HEK293 (cell line): ENCODE measurements around the gene STUM.

Experiments
- CTCF ChIA-PET: fragments of 350-600 bp; formaldehyde crosslinking; extraction: SDS; loops from one replicate; lab custom pipeline; 2021; ENCODE audit warnings: antibody characterized with exemption; lab: Yijun Ruan, JAX
- POLR2A ChIA-PET: fragments of 300-600 bp; formaldehyde crosslinking; extraction: SDS; loops from one replicate; lab custom pipeline; 2020; ENCODE audit warnings: antibody characterized with exemption, inconsistent platforms; lab: Yijun Ruan, JAX
- H3K27ac ChIP-seq: fragments of 200-500 bp; sonication (Bioruptor generic); 2 replicates; pipeline ENCODE4 v1.5.1; 2014; ENCODE audit warnings: low read depth, low read length, control low read depth, inconsistent platforms; ENCODE audit errors: extremely low read depth
- H3K36me3 ChIP-seq, 2 experiments: fragments of 200-500 bp in 1 of 2; sonication (Bioruptor generic) in 1 of 2; 1 replicate in 1 of 2; 2 replicates in 1 of 2; pipeline ENCODE4 v1.5.1; 2014 to 2017; ENCODE audit warnings: inconsistent platforms in 2 of 2, low read length in 2 of 2; ENCODE audit not compliant: control insufficient read depth in 2 of 2, insufficient read depth in 1 of 2
- H3K4me1 ChIP-seq: fragments of 200-500 bp; sonication (Bioruptor generic); 2 replicates; pipeline ENCODE4 v1.5.1; 2014; ENCODE audit warnings: mild to moderate bottlenecking, low read length, inconsistent platforms; ENCODE audit not compliant: control insufficient read depth, insufficient read depth
- H3K4me3 ChIP-seq: 2 replicates; pipeline ENCODE4 v1.5.1; 2011; ENCODE audit warnings: low read depth, mild to moderate bottlenecking, control low read depth, low read length, moderate library complexity
- H3K9me3 ChIP-seq: fragments of 200-500 bp; sonication (Bioruptor generic); 2 replicates; pipeline ENCODE4 v1.5.1; 2014; ENCODE audit warnings: low read depth, low read length, inconsistent platforms; ENCODE audit not compliant: control insufficient read depth, insufficient read depth
- KLF9 ChIP-seq: fragments of 450-650 bp; formaldehyde crosslinking; IDR thresholded peaks from 2 replicates; pipeline ENCODE4 v1.5.1; 2016; ENCODE audit warnings: missing biosample characterization, missing genetic modification characterization, low read depth
- SCRT1 ChIP-seq: fragments of 450-650 bp; formaldehyde crosslinking; IDR thresholded peaks from 2 replicates; pipeline ENCODE4 v1.5.1; 2016; ENCODE audit warnings: missing biosample characterization, missing genetic modification characterization, borderline replicate concordance
- SP3 ChIP-seq: fragments of 450-650 bp; formaldehyde crosslinking; IDR thresholded peaks from 2 replicates; pipeline ENCODE4 v1.5.1; 2016; ENCODE audit warnings: missing biosample characterization, missing genetic modification characterization
- ZIC2 ChIP-seq: fragments of 450-650 bp; formaldehyde crosslinking; IDR thresholded peaks from 2 replicates; pipeline ENCODE4 v1.5.1; 2016; ENCODE audit warnings: missing biosample characterization, missing genetic modification characterization
- ZNF132 ChIP-seq: fragments of 450-650 bp; formaldehyde crosslinking; IDR thresholded peaks from 2 replicates; pipeline ENCODE4 v1.5.1; 2017; ENCODE audit warnings: missing biosample characterization, missing genetic modification characterization, borderline replicate concordance
- ZNF138 ChIP-seq: fragments of 450-650 bp; formaldehyde crosslinking; IDR thresholded peaks from 2 replicates; pipeline ENCODE4 v1.5.1; 2016; ENCODE audit warnings: missing biosample characterization, missing genetic modification characterization, borderline replicate concordance
- ZNF341 ChIP-seq: fragments of 450-650 bp; formaldehyde crosslinking; IDR thresholded peaks from 2 replicates; pipeline ENCODE4; 2016; ENCODE audit warnings: low read depth, missing biosample characterization, missing genetic modification characterization
- ZNF350 ChIP-seq: fragments of 450-650 bp; formaldehyde crosslinking; IDR thresholded peaks from 2 replicates; pipeline ENCODE4 v1.5.0; 2017; ENCODE audit warnings: missing biosample characterization, mild to moderate bottlenecking, missing genetic modification characterization
- ZNF404 ChIP-seq: fragments of 450-650 bp; formaldehyde crosslinking; IDR thresholded peaks from 2 replicates; pipeline ENCODE4 v1.5.1; 2017; ENCODE audit warnings: missing biosample characterization, missing genetic modification characterization
- ZNF544 ChIP-seq: fragments of 450-650 bp; formaldehyde crosslinking; IDR thresholded peaks from 2 replicates; pipeline ENCODE4 v1.5.0; 2017; ENCODE audit warnings: missing biosample characterization, missing genetic modification characterization
- ZNF600 ChIP-seq: fragments of 450-650 bp; formaldehyde crosslinking; IDR thresholded peaks from 2 replicates; pipeline ENCODE4 v1.5.1; 2016; ENCODE audit warnings: missing biosample characterization, missing genetic modification characterization
- ZSCAN5A ChIP-seq: fragments of 450-650 bp; formaldehyde crosslinking; IDR thresholded peaks from 2 replicates; pipeline ENCODE4 v1.5.1; 2016; ENCODE audit warnings: missing biosample characterization, missing genetic modification characterization
- TF ChIP-seq, protein P1 (sequence below): fragments of 450-650 bp; formaldehyde crosslinking; IDR thresholded peaks from 2 replicates; pipeline ENCODE4 v1.5.1; 2016; ENCODE audit warnings: missing biosample characterization, missing genetic modification characterization
- TF ChIP-seq, protein P2 (sequence below): fragments of 450-650 bp; formaldehyde crosslinking; IDR thresholded peaks from 2 replicates; pipeline ENCODE4 v1.5.1; 2016; ENCODE audit warnings: missing biosample characterization, missing genetic modification characterization

Gene STUM

DNA sequence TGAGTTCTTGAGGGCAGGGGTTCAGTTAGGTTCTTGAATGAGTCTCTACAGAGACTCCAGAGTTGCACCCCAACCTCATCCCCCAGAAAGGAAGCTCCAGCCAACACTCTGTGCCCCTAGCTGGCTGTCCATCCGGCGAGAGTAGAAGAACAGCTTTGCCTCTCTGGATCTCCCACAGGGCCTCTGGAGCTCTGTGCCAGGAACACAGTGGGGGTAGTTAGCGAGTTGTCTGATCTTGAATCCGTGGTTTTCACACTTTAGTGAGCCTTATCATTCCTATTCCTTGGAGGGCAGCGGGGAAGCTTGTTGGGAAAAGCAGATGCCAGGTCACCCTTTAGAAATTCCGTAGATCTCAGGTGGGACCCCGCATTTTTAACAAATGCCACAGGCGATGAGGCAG is 45.0 kb downstream of the STUM start:
- Histone ChIP-seq H3K27ac (no peak overlapping the region), H3K4me3 (no peak overlapping the region), H3K9me3 (no peaks in the 10 kb centered on the region), H3K36me3 (no peaks in the 10 kb centered on the region), H3K4me1 (no peaks in the 10 kb centered on the region)
- TF ChIP-seq ZNF350 (tag by site-specific recombination): no peak
- no peak for TF ChIP-seq ZNF138 (tag by site-specific recombination)
- TF ChIP-seq ZIC2 (tag by site-specific recombination): peak; percentile 60
- no peak for TF ChIP-seq ZNF341 (tag by site-specific recombination)
- no peak for TF ChIP-seq ZSCAN5A (tag by site-specific recombination)
- ChIA-PET CTCF (interaction anchor here (0.6 to 1.2 kb wide), 4 partner anchors 15 to 300 kb away, joined by 3 to 7 read pairs (median 6); no protein-coding TSS in a partner anchor), POLR2A (no interaction called here)

DNA sequence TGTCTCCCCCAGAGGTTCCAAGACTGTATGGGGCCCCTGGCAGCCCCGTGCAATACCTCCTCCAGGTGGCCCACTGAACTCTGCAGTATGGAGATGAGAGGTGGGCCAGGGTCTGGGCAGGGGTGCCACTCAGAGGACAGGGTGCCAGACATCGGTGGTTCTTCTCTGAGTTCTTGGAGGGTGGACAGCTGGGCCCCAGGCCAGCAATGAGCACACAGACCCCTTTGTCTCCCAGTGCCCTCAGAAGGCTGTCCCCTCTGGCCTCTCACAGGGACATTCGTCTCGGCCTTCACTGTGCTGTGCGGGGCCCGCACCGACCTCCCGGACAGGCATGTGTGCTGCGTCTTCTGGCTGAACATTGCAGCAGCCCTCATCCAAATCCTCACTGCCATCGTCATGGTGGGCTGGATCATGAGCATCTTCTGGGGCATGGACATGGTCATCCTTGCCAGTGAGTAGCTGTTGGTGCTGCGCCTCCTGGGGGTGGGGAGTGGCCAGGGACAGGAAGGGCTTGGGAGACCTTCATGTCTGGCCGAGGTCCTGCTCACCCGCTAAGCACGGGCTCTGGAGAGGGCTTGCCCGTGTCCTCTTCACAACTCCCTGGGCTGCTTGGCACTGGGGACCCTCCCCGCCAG is 48.1 kb downstream of the STUM start:
- ChIA-PET CTCF (interaction anchor here (0.6 to 2.5 kb wide), 4 partner anchors 12 to 471 kb away, joined by 3 to 11 read pairs (median 4); no protein-coding TSS in a partner anchor), POLR2A (no interaction called here)
- Histone ChIP-seq H3K36me3 (no peaks in the 10 kb centered on the region), H3K9me3 (no peaks in the 10 kb centered on the region), H3K4me3 (no peak overlapping the region), H3K4me1 (no peaks in the 10 kb centered on the region)
- TF ChIP-seq, protein P1, sequence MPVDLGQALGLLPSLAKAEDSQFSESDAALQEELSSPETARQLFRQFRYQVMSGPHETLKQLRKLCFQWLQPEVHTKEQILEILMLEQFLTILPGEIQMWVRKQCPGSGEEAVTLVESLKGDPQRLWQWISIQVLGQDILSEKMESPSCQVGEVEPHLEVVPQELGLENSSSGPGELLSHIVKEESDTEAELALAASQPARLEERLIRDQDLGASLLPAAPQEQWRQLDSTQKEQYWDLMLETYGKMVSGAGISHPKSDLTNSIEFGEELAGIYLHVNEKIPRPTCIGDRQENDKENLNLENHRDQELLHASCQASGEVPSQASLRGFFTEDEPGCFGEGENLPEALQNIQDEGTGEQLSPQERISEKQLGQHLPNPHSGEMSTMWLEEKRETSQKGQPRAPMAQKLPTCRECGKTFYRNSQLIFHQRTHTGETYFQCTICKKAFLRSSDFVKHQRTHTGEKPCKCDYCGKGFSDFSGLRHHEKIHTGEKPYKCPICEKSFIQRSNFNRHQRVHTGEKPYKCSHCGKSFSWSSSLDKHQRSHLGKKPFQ (tag by site-specific recombination): no peak
- TF ChIP-seq, protein P2, sequence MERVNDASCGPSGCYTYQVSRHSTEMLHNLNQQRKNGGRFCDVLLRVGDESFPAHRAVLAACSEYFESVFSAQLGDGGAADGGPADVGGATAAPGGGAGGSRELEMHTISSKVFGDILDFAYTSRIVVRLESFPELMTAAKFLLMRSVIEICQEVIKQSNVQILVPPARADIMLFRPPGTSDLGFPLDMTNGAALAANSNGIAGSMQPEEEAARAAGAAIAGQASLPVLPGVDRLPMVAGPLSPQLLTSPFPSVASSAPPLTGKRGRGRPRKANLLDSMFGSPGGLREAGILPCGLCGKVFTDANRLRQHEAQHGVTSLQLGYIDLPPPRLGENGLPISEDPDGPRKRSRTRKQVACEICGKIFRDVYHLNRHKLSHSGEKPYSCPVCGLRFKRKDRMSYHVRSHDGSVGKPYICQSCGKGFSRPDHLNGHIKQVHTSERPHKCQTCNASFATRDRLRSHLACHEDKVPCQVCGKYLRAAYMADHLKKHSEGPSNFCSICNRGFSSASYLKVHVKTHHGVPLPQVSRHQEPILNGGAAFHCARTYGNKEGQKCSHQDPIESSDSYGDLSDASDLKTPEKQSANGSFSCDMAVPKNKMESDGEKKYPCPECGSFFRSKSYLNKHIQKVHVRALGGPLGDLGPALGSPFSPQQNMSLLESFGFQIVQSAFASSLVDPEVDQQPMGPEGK: no peak
- TF ChIP-seq ZNF132 (tag by site-specific recombination) (no peak), KLF9 (no peak), SP3 (no peak), ZNF600 (tag by site-specific recombination) (no peak), ZNF404 (tag by site-specific recombination) (no peak), SCRT1 (no peak)
- TF ChIP-seq, all 188 proteins: peak for 0
- H3K27ac ChIP-seq: no peak overlapping the region

GRCh38 chr1:226597616-226598454 is 49.3 kb downstream of the STUM start:
- Histone ChIP-seq H3K4me1 (no peaks in the 10 kb centered on the region), H3K4me3 (no peak overlapping the region), H3K27ac (no peak overlapping the region), H3K36me3 (no peaks in the 10 kb centered on the region), H3K9me3 (no peaks in the 10 kb centered on the region)
- POLR2A ChIA-PET: no interaction called here
- TF ChIP-seq ZNF544 (no peak), ZIC2 (tag by site-specific recombination) (peak; percentile 90)
- CTCF ChIA-PET: interaction anchor here (0.6 to 1.6 kb wide), 5 partner anchors 12 to 51 kb away, joined by 3 to 4 read pairs (median 3); no protein-coding TSS in a partner anchor
